Endothelial cell of umbilical vein (primary cell): ENCODE measurements around the gene LRCOL1. TPM values are rescaled to one million over a fixed set of nuclear protein-coding genes. Genes with fewer than 3 reads are reported as not detected.

Source experiments
- BruUV-seq: library from RNA; stranded (reverse); fragments of 400-500 nt; replicated peaks from 2 replicates; lab custom pipeline; 2021; lab: Mats Ljungman, UMichigan
- CTCF ChIA-PET: fragments of 300-600, 350-600 bp; sonication (Branson Sonifier 250); formaldehyde crosslinking; loops from one replicate; lab custom pipeline; 2021; ENCODE audit warnings: antibody characterized with exemption, inconsistent platforms; lab: Charles Lee
- POLR2A ChIA-PET: fragments of 300-600, 350-600 bp; sonication (Branson Sonifier 250); formaldehyde crosslinking; loops from one replicate; lab custom pipeline; 2021; ENCODE audit warnings: antibody characterized with exemption, inconsistent platforms; lab: Charles Lee
- DNase-seq: peaks from one replicate; pipeline ENCODE4 v3.0.0-alpha.2; 2011; ENCODE audit warnings: low read depth, low spot score
- FAIRE-seq: peaks from 2 replicates; lab custom pipeline; 2011; peaks lifted over from hg19 to GRCh38; lab: Jason Lieb, UNC
- H2AFZ ChIP-seq: 2 replicates; pipeline ENCODE4 v1.6.0; 2012; ENCODE audit warnings: low read depth, low read length, control low read depth, inconsistent platforms
- H3K27ac ChIP-seq: 2 replicates; pipeline ENCODE4 v1.5.1; 2011; ENCODE audit warnings: low read depth, mild to moderate bottlenecking, control low read depth, low read length, moderate library complexity; ENCODE audit not compliant: insufficient read depth
- H3K27me3 ChIP-seq, 2 experiments: 2 replicates each; pipeline versions ENCODE4 v1.6.0 to v1.6.1; 2011; ENCODE audit warnings: low read length in 2 of 2, mixed read lengths in 1 of 2; ENCODE audit not compliant: control insufficient read depth in 2 of 2, insufficient read depth in 2 of 2
- H3K36me3 ChIP-seq, 2 experiments: 2 replicates in 1 of 2; 3 replicates in 1 of 2; pipeline ENCODE4 v1.5.1; 2011; ENCODE audit warnings: low read length in 2 of 2, mild to moderate bottlenecking in 1 of 2, moderate library complexity in 1 of 2; ENCODE audit not compliant: control insufficient read depth in 2 of 2, insufficient read depth in 2 of 2; ENCODE audit errors: extremely low read depth in 1 of 2
- H3K4me1 ChIP-seq: 3 replicates; pipeline ENCODE4 v1.5.1; 2011; ENCODE audit warnings: mild to moderate bottlenecking, low read length; ENCODE audit not compliant: control insufficient read depth, insufficient read depth; ENCODE audit errors: extremely low read depth
- H3K4me2 ChIP-seq: 2 replicates; pipeline ENCODE4 v1.6.1; 2011; ENCODE audit warnings: low read length, control low read depth, mixed read lengths; ENCODE audit not compliant: insufficient read depth
- H3K4me3 ChIP-seq, 3 experiments: fragments of 200-600 bp in 1 of 3; sonication (generic), shearing (Covaris generic) in 1 of 3; replicated peaks in 1 of 3; 2 replicates each; pipeline ENCODE4 v1.5.1; 2011 to 2016; ENCODE audit warnings: control low read depth in 3 of 3, low read length in 3 of 3, mild to moderate bottlenecking in 2 of 3, inconsistent platforms in 1 of 3, low read depth in 1 of 3, moderate library complexity in 1 of 3; ENCODE audit not compliant: insufficient read depth in 1 of 3
- H3K79me2 ChIP-seq: 2 replicates; pipeline ENCODE4 v1.6.0; 2012; ENCODE audit warnings: low read length, inconsistent platforms; ENCODE audit not compliant: control insufficient read depth, insufficient read depth
- H3K9ac ChIP-seq: replicated peaks from 2 replicates; pipeline ENCODE3; 2011; ENCODE audit warnings: low read length, control low read depth; ENCODE audit not compliant: insufficient read depth; ENCODE audit errors: extremely low read depth
- H3K9me1 ChIP-seq: replicated peaks from 3 replicates; pipeline ENCODE4 v1.6.0; 2011; ENCODE audit warnings: mild to moderate bottlenecking, low read length; ENCODE audit not compliant: control insufficient read depth, insufficient read depth; ENCODE audit errors: extremely low read depth
- H3K9me3 ChIP-seq: replicated peaks from 2 replicates; pipeline ENCODE4 v1.5.1; 2012; ENCODE audit warnings: low read length, inconsistent platforms; ENCODE audit not compliant: control insufficient read depth, insufficient read depth
- H4K20me1 ChIP-seq: replicated peaks from 2 replicates; pipeline ENCODE3; 2011; ENCODE audit warnings: mild to moderate bottlenecking, low read length; ENCODE audit not compliant: control insufficient read depth, insufficient read depth; ENCODE audit errors: extremely low read depth
- CTCF ChIP-seq, 2 donors: IDR thresholded peaks; 1 replicate in 1 of 2; 2 replicates in 1 of 2; pipeline ENCODE4 v1.5.1; 2011; ENCODE audit warnings: low read length in 2 of 2, mild to moderate bottlenecking in 2 of 2, moderate library complexity in 2 of 2, control low read depth in 1 of 2, inconsistent platforms in 1 of 2, low read depth in 1 of 2; ENCODE audit not compliant: insufficient read depth in 1 of 2; ENCODE audit errors: extremely low read depth in 1 of 2
- EZH2 ChIP-seq: IDR thresholded peaks from 2 replicates; pipeline ENCODE4 v1.6.1; 2012; ENCODE audit warnings: borderline replicate concordance, low read depth, mild to moderate bottlenecking, moderate library complexity, low read length, inconsistent platforms; ENCODE audit not compliant: severe bottlenecking
- FOS ChIP-seq: IDR thresholded peaks from 2 replicates; pipeline ENCODE4 v1.6.1; 2011; ENCODE audit warnings: mild to moderate bottlenecking, low read length, moderate library complexity, borderline replicate concordance; ENCODE audit not compliant: insufficient read depth
- GATA2 ChIP-seq: IDR thresholded peaks from 2 replicates; pipeline ENCODE4 v1.7.0; 2011; ENCODE audit warnings: low read depth, mild to moderate bottlenecking, moderate library complexity, mixed read lengths, low read length; ENCODE audit not compliant: insufficient read length, insufficient read depth
- JUN ChIP-seq: IDR thresholded peaks from 2 replicates; pipeline ENCODE4 v1.6.1; 2011; ENCODE audit warnings: borderline replicate concordance, low read depth; ENCODE audit not compliant: insufficient read length, insufficient read depth
- MAX ChIP-seq: IDR thresholded peaks from 2 replicates; pipeline ENCODE4 v1.6.1; 2011; ENCODE audit not compliant: insufficient read depth, insufficient read length
- MYC ChIP-seq: IDR thresholded peaks from one replicate; pipeline ENCODE4 v1.6.1; 2011; ENCODE audit warnings: mild to moderate bottlenecking, low read depth, low read length
- POLR2A ChIP-seq: IDR thresholded peaks from 2 replicates; pipeline ENCODE4 v1.6.1; 2012; ENCODE audit warnings: low read depth, mild to moderate bottlenecking, control low read depth, low read length
- POLR2AphosphoS5 ChIP-seq: IDR thresholded peaks from 2 replicates; pipeline ENCODE4 v1.6.1; 2012; ENCODE audit warnings: low read depth, mild to moderate bottlenecking, control low read depth, low read length, moderate library complexity; ENCODE audit not compliant: insufficient read depth
- dilution Hi-C: fragments of 300-500 bp; cut with MboI; formaldehyde crosslinking; loops from one replicate; pipeline ENCODE4 v1.15.0; 2019; ENCODE audit warnings: low sequenced_read_pairs; ENCODE audit not compliant: extremely low pct_ligation_motif_present
- intact Hi-C: fragments of 100-400 bp; cut with micrococcal nuclease; formaldehyde crosslinking; loops from one replicate; pipeline ENCODE4 v1.10.0; 2022
- polyA plus RNA-seq, 4 experiments: library from polyadenylated mRNA; depleted of rRNA in 3 of 4; stranded (reverse) in 3 of 4; unstranded in 1 of 4; fragments of >200 nt; gene quantifications; 2 replicates each; pipeline versions ENCODE4 v1.2.1 to v1.2.3, GENCODE V29; 2011 to 2012; ENCODE audit warnings: missing spikeins in 1 of 4
- total RNA-seq: library from RNA; stranded (reverse); gene quantifications from 2 replicates; pipeline ENCODE4 v1.2.3, GENCODE V29; 2021

The LRCOL1 gene
- total and polyA plus RNA-seq, 2 donors (not counting 3 experiments of a cell fraction or from before 2014, with no cell fraction given), result 1.2 to 1.5 TPM

GRCh38 chr12:132596016-132596415, 14.4 kb downstream of the LRCOL1 start:
- no peak for DNase-seq
- dilution Hi-C loops (no loop called here), intact Hi-C loops (loop anchor here (5.0 kb wide), 1 partner anchor 89 kb away; no protein-coding TSS in a partner anchor)
- no peaks in the 10 kb centered on the region for H3K27me3 ChIP-seq
- no peaks in the 10 kb centered on the region for H3K36me3 ChIP-seq
- no TSS peak for BruUV-seq
- H3K4me3 ChIP-seq, result no peak overlapping the region
- TF ChIP-seq POLR2A, result no peak
- no peak for TF ChIP-seq JUN
- TF ChIP-seq MYC, result no peak
- CTCF ChIA-PET, result interaction anchor here (1.1 to 2.0 kb wide), 3 partner anchors 19 to 35 kb away, joined by 3 to 11 read pairs (median 4); no protein-coding TSS in a partner anchor
- no peaks in the 10 kb centered on the region for H3K9me3 ChIP-seq
- POLR2A ChIA-PET, result no interaction called here
- H2AFZ ChIP-seq, result no peak overlapping the region
- no peak overlapping the region for H3K27ac ChIP-seq
- no peaks in the 10 kb centered on the region for H3K9me1 ChIP-seq
- H4K20me1 ChIP-seq, result no peaks in the 10 kb centered on the region
- FAIRE-seq, result no peak
- H3K9ac ChIP-seq, result no peak overlapping the region
- H3K4me1 ChIP-seq, result peaks cover 7% of the 10 kb centered on the region
- no peak overlapping the region for H3K4me2 ChIP-seq
- no peaks in the 10 kb centered on the region for H3K79me2 ChIP-seq

GRCh38 chr12:132595183-132595582, 15.2 kb downstream of the LRCOL1 start:
- Histone ChIP-seq H4K20me1 (no peaks in the 10 kb centered on the region), H3K9me1 (no peaks in the 10 kb centered on the region), H3K4me1 (peaks cover 3% of the 10 kb centered on the region), H3K36me3 (no peaks in the 10 kb centered on the region), H3K9me3 (no peaks in the 10 kb centered on the region), H3K4me2 (no peak overlapping the region), H3K79me2 (no peaks in the 10 kb centered on the region), H3K4me3 (no peak overlapping the region), H3K27ac (no peak overlapping the region), H3K9ac (no peak overlapping the region), H2AFZ (no peak overlapping the region), H3K27me3 (no peaks in the 10 kb centered on the region)
- dilution Hi-C loops (no loop called here), intact Hi-C loops (loop anchor here (5.0 kb wide), 1 partner anchor 88 kb away; no protein-coding TSS in a partner anchor)
- FAIRE-seq (no peak), DNase-seq (no peak)
- CTCF ChIA-PET, result interaction anchor here (1.1 to 2.0 kb wide), 6 partner anchors 10 to 34 kb away, joined by 3 to 11 read pairs (median 4); partner anchors contain the start of gene LRCOL1
- POLR2A ChIA-PET, result interaction anchor here (0.5 kb wide), 1 partner anchor 57 kb away, joined by 8 read pairs; no protein-coding TSS in a partner anchor
- no TSS peak for BruUV-seq
- TF ChIP-seq POLR2AphosphoS5 (no peak), CTCF (IDR thresholded peaks at IDR 0.05; ENCODE audit: extremely low read depth in 1 of 2, insufficient read depth in 1 of 2, low read depth in 1 of 2, low read length in 2 of 2) (no peak), JUN (no peak), POLR2A (no peak), EZH2 (no peak), MYC (no peak), FOS (no peak), MAX (no peak), GATA2 (no peak)
